Pulmonary artery endothelial cell (primary cell): Measurements from ENCODE around the gene PAQR6. TPM values are rescaled to one million over a fixed set of nuclear protein-coding genes. Genes with fewer than 3 reads are reported as not detected.
A peak's percentile ranks its signal among the peaks of the same experiment; 100 is the strongest.

Experiments used
- DNase-seq: peaks from one replicate; pipeline ENCODE4 v3.0.0-alpha.2; 2011; ENCODE audit warnings: low read depth, low spot score
- total RNA-seq: library from RNA; depleted of rRNA; stranded (reverse); fragments of >200 nt; gene quantifications from 2 replicates; pipeline ENCODE4 v1.2.3, GENCODE V29; 2014

The PAQR6 gene
- total RNA-seq, 1 donor from 2014 or later = 0.07 TPM

DNA sequence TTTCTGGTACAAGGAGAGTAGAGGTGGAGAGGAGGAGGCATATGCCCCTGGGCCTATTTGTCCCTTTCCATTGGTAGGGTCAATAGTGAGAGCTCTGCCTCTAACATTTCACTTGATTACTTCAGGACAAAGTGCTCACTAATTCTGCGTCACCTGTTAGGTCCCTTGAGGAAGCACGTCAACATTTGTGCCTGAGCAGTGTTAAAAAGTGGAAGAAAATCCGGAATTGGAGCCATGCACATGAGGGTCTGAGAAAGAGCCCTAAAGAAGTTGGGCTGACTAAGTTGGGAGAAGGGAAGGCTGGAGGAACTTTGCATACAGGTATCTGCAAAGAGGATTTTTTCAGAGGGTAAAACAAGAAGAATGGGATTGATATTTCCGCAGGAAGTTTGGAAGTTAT lies 52.0 kb downstream of the PAQR6 start:
- no peak for DNase-seq

DNA sequence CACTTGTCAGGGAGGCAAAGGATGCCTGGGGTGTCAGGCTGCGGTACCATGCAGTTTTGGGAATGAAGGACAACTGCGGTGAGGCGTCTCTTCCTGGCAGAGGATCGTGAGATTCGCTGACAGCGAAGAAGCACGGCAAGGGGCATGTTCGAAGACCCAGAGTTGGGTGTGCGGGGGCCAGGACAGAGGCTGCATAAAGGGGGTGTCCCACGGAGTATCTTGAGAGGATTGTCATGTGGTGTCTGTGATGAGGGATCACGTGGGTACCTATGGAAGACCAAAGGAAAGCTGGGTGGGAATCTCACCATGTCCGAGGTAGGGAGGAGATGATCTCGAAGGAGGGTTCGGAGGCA lies 53.6 kb downstream of the PAQR6 start:
- no peak for DNase-seq

- DNase-seq = peak; percentile 97
Measured at GRCh38 chr1:156193488-156194299, 54.2 kb downstream of the PAQR6 start, which contains the start of gene SLC25A44. SLC25A44 (plus strand) TSS chr1:156194104; CDS start chr1:156199848, 5,744 bp downstream.

Other genes starting within 250 kb of the PAQR6 start
- 427 and 499 TPM in 2 replicates for gene SSR2, start 227.1 kb downstream of the PAQR6 start, total RNA-seq
- 16.2 and 20.6 TPM in 2 replicates for gene UBQLN4, start 194.3 kb downstream of the PAQR6 start, total RNA-seq
- gene LAMTOR2, start 193.3 kb downstream of the PAQR6 start, total RNA-seq = 72.6 and 92.1 TPM in 2 replicates
- gene RAB25, start 186.9 kb downstream of the PAQR6 start, total RNA-seq = not detected in 2 replicates
- 5.0 and 6.5 TPM in 2 replicates for gene MEX3A, start 165.6 kb downstream of the PAQR6 start, total RNA-seq
- gene LMNA, start 133.3 kb downstream of the PAQR6 start, total RNA-seq = 942 and 1,011 TPM in 2 replicates
- 0.42 and 0.59 TPM in 2 replicates for gene SEMA4A, start 94.5 kb downstream of the PAQR6 start, total RNA-seq
- 12.8 and 15.0 TPM in 2 replicates for gene SLC25A44, start 54.0 kb downstream of the PAQR6 start, total RNA-seq
- gene PMF1, start 35.0 kb downstream of the PAQR6 start, total RNA-seq = 48.9 and 54.3 TPM in 2 replicates
- 0.13 and 0.32 TPM in 2 replicates for gene BGLAP, start 5.9 kb downstream of the PAQR6 start, total RNA-seq
- 47.6 and 95.3 TPM in 2 replicates for gene SMG5, start 34.8 kb upstream of the PAQR6 start, total RNA-seq
- gene TMEM79, start 36.3 kb upstream of the PAQR6 start, total RNA-seq = 0.86 and 1.9 TPM in 2 replicates
- 38.7 and 55.6 TPM in 2 replicates for gene GLMP, start 47.6 kb upstream of the PAQR6 start, total RNA-seq
- 0.13 TPM in 1 of 2 replicates, not detected in the other for gene VHLL, start 51.3 kb upstream of the PAQR6 start, total RNA-seq
- gene CCT3, start 90.2 kb upstream of the PAQR6 start, total RNA-seq = 627 and 951 TPM in 2 replicates
- gene TSACC, start 90.5 kb upstream of the PAQR6 start, total RNA-seq = not detected in 2 replicates
- not detected in 2 replicates for gene RHBG, start 121.2 kb upstream of the PAQR6 start, total RNA-seq